ENCODE results near the gene ATF3.

Gene ATF3

GRCh38 chr1:212607206-212607912 is 1.2 kb upstream of the ATF3 start:
- no peak for TF ChIP-seq CTCF (IDR thresholded peaks at IDR 0.05; ENCODE audit: low read depth, low read length, missing control alignments)
- DNase-seq (ENCODE audit: extremely low read depth, low read depth) = no peak
- peak overlapping the region; percentile 61 for H3K4me3 ChIP-seq (replicated peaks; ENCODE audit: low read depth, low read length)

- peak overlapping the region; percentile 61 for H3K4me3 ChIP-seq (replicated peaks; ENCODE audit: low read depth, low read length)
- DNase-seq (ENCODE audit: extremely low read depth, low read depth) = no peak
- TF ChIP-seq CTCF (IDR thresholded peaks at IDR 0.05; ENCODE audit: low read depth, low read length, missing control alignments) = no peak
These were observed 609 bp upstream of the ATF3 start for GRCh38 chr1:212607913-212608391.

GRCh38 chr1:212608959-212609700 is 569 bp downstream of the ATF3 start:
- peak; percentile 39 for TF ChIP-seq CTCF (IDR thresholded peaks at IDR 0.05; ENCODE audit: low read depth, low read length, missing control alignments)
- peak overlapping the region; percentile 61 for H3K4me3 ChIP-seq (replicated peaks; ENCODE audit: low read depth, low read length)
- DNase-seq (ENCODE audit: extremely low read depth, low read depth) = no peak

GRCh38 chr1:212609701-212610574 is 1.4 kb downstream of the ATF3 start:
- no peak for TF ChIP-seq CTCF (IDR thresholded peaks at IDR 0.05; ENCODE audit: low read depth, low read length, missing control alignments)
- peak overlapping the region; percentile 61 for H3K4me3 ChIP-seq (replicated peaks; ENCODE audit: low read depth, low read length)
- no peak for DNase-seq (ENCODE audit: extremely low read depth, low read depth)

GRCh38 chr1:212610575-212610967 is 2.0 kb downstream of the ATF3 start:
- no peak for DNase-seq (ENCODE audit: extremely low read depth, low read depth)
- TF ChIP-seq CTCF (IDR thresholded peaks at IDR 0.05; ENCODE audit: low read depth, low read length, missing control alignments) = no peak
- H3K4me3 ChIP-seq (replicated peaks; ENCODE audit: low read depth, low read length) = no peak overlapping the region

Data from HFF-Myc (cell line).